Activated T-helper 17 cell treated with anti-CD3 and anti-CD28 coated beads, Interleukin-2, amount 50 U/mL, for 72 hours (primary cell): ENCODE measurements around the gene KCNA4. TPM values are rescaled to one million over a fixed set of nuclear protein-coding genes. Genes with fewer than 3 reads are reported as not detected.
"Not testable (repeated sequence)": the region's sequence is repeated elsewhere in the genome, so short reads cannot be mapped to it uniquely, and the experiment has no call there.

Experiments
- ATAC-seq: fragments of 150-1000 bp; cut with Tn5 transposase; replicated peaks from 2 replicates; pipeline ENCODE4 v1.10.0; 2021; ENCODE audit warnings: mild to moderate bottlenecking, moderate library complexity
- H3K27ac Mint-ChIP-seq: one replicate; pipeline ENCODE4 v1.8.0; 2022; ENCODE audit warnings: mixed read lengths
- H3K27me3 Mint-ChIP-seq: one replicate; pipeline ENCODE4 v1.8.0; 2022; ENCODE audit warnings: mixed read lengths
- H3K36me3 Mint-ChIP-seq: one replicate; pipeline ENCODE4 v1.8.0; 2022; ENCODE audit warnings: low read depth, mild to moderate bottlenecking, mixed read lengths
- H3K4me1 Mint-ChIP-seq: one replicate; pipeline ENCODE4 v1.8.0; 2022; ENCODE audit warnings: mixed read lengths
- H3K4me3 Mint-ChIP-seq: one replicate; pipeline ENCODE4 v1.8.0; 2022; ENCODE audit warnings: mild to moderate bottlenecking, mixed read lengths
- H3K9me3 Mint-ChIP-seq: one replicate; pipeline ENCODE4 v1.8.0; 2022; ENCODE audit warnings: mixed read lengths
- total RNA-seq, 2 donors: library from RNA; stranded (reverse); gene quantifications; one replicate each; pipeline ENCODE4 v1.2.3, GENCODE V29; 2022

Gene KCNA4
- not detected for total RNA-seq

- no peaks in the 10 kb centered on the region for H3K36me3 Mint-ChIP-seq
- no peak within 1 kb of the TSS for H3K27ac Mint-ChIP-seq
- H3K4me3 Mint-ChIP-seq = no peak within 1 kb of the TSS
- peaks cover 2% of the 10 kb centered on the region for H3K9me3 Mint-ChIP-seq
- H3K27me3 Mint-ChIP-seq = peaks cover 22% of the 10 kb centered on the region
- no peaks in the 10 kb centered on the region for H3K4me1 Mint-ChIP-seq
- no peak for ATAC-seq
These were observed at the start of gene KCNA4 for GRCh38 chr11:30016588-30017363. KCNA4 (minus strand) TSS chr11:30017030; CDS start chr11:30012678, 4,352 bp downstream.

- H3K27ac Mint-ChIP-seq = no peak overlapping the region
- no peaks in the 10 kb centered on the region for H3K36me3 Mint-ChIP-seq
- ATAC-seq = no peak
- H3K4me3 Mint-ChIP-seq = no peak overlapping the region
- no peaks in the 10 kb centered on the region for H3K27me3 Mint-ChIP-seq
- H3K9me3 Mint-ChIP-seq = peaks cover 8% of the 10 kb centered on the region
- H3K4me1 Mint-ChIP-seq = no peaks in the 10 kb centered on the region
These were observed 45.3 kb upstream of the KCNA4 start for GRCh38 chr11:30062103-30062502.

DNA sequence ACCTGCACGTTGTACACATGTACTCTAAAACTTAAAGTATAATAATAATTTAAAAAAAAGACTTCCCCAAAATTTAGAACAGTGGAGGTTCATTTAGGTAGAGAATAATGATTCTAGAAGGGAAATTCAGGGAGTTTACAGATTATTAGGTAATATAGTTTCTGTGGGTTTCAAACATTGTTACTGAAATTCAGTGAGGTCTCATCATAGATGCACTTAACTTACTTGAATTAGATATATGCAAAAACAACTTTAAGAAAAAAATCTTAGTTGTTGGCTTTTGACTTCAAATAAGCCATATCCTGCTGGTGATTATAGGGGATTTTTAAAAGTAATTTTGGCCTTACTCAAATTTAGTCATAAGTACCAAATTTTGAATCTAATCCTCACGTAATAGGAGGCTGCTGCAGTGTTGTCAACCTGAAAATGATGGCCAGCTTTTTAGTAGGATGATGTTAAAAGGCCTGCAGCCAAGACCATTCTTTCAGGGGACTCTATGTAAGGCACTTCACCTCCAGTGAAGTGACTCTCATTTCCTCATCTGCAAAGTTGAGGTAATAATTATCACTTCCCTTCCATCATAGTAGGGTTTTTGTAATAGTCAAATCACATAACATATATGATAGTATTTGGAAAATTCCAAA lies 42.5 kb upstream of the KCNA4 start:
- no peak overlapping the region for H3K27ac Mint-ChIP-seq

DNA sequence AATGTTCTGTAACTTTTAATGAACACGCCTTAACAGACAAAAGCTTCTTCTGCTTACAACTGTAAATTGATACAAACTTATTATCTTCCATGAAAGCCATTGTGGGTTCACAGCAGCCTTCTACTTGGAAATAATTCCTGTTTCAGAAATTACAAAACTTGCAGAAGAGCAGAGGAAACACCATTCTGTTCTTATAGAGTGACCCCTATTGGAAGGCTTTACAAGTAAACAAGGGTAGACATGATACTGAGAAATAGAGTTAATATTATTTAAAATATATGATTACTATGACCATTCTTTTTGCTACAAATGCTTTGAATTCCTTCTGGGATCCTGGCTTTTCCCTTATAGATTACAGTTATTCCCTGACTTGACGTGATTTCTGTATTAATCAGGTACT lies 32.4 kb upstream of the KCNA4 start:
- no peak for ATAC-seq
- H3K36me3 Mint-ChIP-seq = no peaks in the 10 kb centered on the region
- H3K4me3 Mint-ChIP-seq = no peak overlapping the region
- H3K27me3 Mint-ChIP-seq = no peaks in the 10 kb centered on the region
- H3K4me1 Mint-ChIP-seq = no peaks in the 10 kb centered on the region
- no peak overlapping the region for H3K27ac Mint-ChIP-seq
- no peaks in the 10 kb centered on the region for H3K9me3 Mint-ChIP-seq

More for the DNA sequence above, 42.5 kb upstream of the KCNA4 start:
- Mint-ChIP-seq H3K4me1 (no peaks in the 10 kb centered on the region), H3K9me3 (peaks cover 11% of the 10 kb centered on the region), H3K4me3 (no peak overlapping the region), H3K27me3 (no peaks in the 10 kb centered on the region), H3K36me3 (no peaks in the 10 kb centered on the region)
- ATAC-seq = no peak

GRCh38 chr11:30046578-30046945 lies 29.7 kb upstream of the KCNA4 start:
- no peak overlapping the region for H3K27ac Mint-ChIP-seq
- H3K9me3 Mint-ChIP-seq = no peaks in the 10 kb centered on the region
- H3K4me1 Mint-ChIP-seq = no peaks in the 10 kb centered on the region
- H3K27me3 Mint-ChIP-seq = no peaks in the 10 kb centered on the region
- H3K36me3 Mint-ChIP-seq = no peaks in the 10 kb centered on the region
- no peak for ATAC-seq
- no peak overlapping the region for H3K4me3 Mint-ChIP-seq

- H3K27ac Mint-ChIP-seq = no peak overlapping the region
- no peak for ATAC-seq
- H3K9me3 Mint-ChIP-seq = no peaks in the 10 kb centered on the region
- no peaks in the 10 kb centered on the region for H3K27me3 Mint-ChIP-seq
- no peak overlapping the region for H3K4me3 Mint-ChIP-seq
- H3K4me1 Mint-ChIP-seq = no peaks in the 10 kb centered on the region
- H3K36me3 Mint-ChIP-seq = no peaks in the 10 kb centered on the region
These were observed 29.2 kb upstream of the KCNA4 start for GRCh38 chr11:30045921-30046577.

GRCh38 chr11:30045144-30045543 lies 28.3 kb upstream of the KCNA4 start:
- Mint-ChIP-seq H3K27ac (no peak overlapping the region), H3K4me3 (no peak overlapping the region), H3K4me1 (no peaks in the 10 kb centered on the region), H3K36me3 (no peaks in the 10 kb centered on the region), H3K27me3 (no peaks in the 10 kb centered on the region), H3K9me3 (no peaks in the 10 kb centered on the region)
- no peak for ATAC-seq

DNA sequence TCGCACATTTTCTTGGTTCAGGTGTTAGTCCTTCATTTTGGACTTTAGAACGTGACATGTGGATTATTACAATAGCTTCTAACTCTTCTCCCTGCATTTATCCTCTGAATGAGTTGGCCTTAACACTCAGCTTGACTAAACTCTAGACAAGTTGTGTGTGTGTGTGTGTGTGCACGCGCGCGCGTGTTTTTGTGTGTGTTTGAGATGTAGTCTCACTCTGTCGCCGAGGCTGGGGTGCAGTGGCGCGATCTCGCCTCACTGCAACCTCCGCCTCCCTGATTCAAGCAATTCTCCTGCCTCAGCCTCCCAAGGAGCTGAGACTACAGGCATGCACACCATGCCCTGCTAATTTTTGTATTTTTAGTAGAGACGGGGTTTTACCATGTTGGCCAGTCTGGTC lies 24.3 kb upstream of the KCNA4 start:
- peaks cover 6% of the 10 kb centered on the region for H3K27me3 Mint-ChIP-seq
- ATAC-seq = no peak
- H3K4me1 Mint-ChIP-seq = no peaks in the 10 kb centered on the region
- no peak overlapping the region for H3K27ac Mint-ChIP-seq
- H3K4me3 Mint-ChIP-seq = no peak overlapping the region
- no peaks in the 10 kb centered on the region for H3K36me3 Mint-ChIP-seq
- H3K9me3 Mint-ChIP-seq = peaks cover 8% of the 10 kb centered on the region

- H3K27me3 Mint-ChIP-seq, ATAC-seq, H3K36me3 Mint-ChIP-seq, H3K27ac Mint-ChIP-seq, H3K4me1 Mint-ChIP-seq, H3K4me3 Mint-ChIP-seq: not testable (repeated sequence)
- peaks cover 12% of the 10 kb centered on the region for H3K9me3 Mint-ChIP-seq
These were observed 17.9 kb upstream of the KCNA4 start for GRCh38 chr11:30034746-30035145.

DNA sequence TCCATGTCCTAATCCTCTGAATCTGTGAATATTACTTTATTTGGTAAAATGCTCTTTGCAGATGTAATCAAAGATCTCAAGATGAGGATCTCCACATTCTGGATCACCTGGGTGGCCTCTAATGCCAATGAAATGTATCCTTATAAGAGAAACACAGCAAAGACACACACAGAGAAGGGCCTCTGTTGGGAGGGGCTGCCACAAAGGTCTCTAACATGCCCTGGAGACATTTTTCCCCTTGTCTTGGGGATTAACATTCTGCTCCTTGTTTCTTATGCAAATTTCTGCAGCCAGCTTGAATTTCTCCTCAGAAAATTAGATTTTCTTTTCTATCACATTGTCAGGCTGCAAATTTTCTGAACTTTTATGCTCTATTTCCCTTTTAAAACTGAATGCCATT lies 17.3 kb upstream of the KCNA4 start:
- H3K4me3 Mint-ChIP-seq, H3K27me3 Mint-ChIP-seq, ATAC-seq, H3K4me1 Mint-ChIP-seq, H3K27ac Mint-ChIP-seq, H3K36me3 Mint-ChIP-seq: not testable (repeated sequence)
- peaks cover 12% of the 10 kb centered on the region for H3K9me3 Mint-ChIP-seq

- H3K36me3 Mint-ChIP-seq = no peaks in the 10 kb centered on the region
- peaks cover 4% of the 10 kb centered on the region for H3K27me3 Mint-ChIP-seq
- H3K9me3 Mint-ChIP-seq = peaks cover 3% of the 10 kb centered on the region
- no peak overlapping the region for H3K27ac Mint-ChIP-seq
- ATAC-seq = no peak
- no peak overlapping the region for H3K4me3 Mint-ChIP-seq
- H3K4me1 Mint-ChIP-seq = no peaks in the 10 kb centered on the region
These were observed 8.7 kb upstream of the KCNA4 start for GRCh38 chr11:30025396-30026139.

DNA sequence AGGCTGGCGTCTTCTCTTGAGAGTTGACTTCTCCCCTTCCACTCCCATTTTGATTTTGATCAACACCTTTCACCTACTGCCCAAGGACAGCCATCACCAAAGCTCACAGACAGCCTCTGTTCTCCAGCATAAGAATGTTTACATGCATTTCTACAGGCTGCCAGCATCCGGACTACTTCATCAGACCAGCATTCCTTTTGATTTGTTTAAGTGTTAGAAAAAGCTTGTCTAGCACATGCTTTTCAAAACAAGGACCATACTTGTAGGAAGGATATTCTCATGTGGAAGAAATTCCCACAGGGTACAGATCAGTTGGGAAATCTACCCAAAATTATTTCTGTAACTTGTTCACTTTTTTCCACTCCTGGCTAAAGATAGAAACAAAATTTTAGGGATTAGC lies 6.2 kb upstream of the KCNA4 start:
- Mint-ChIP-seq H3K36me3 (no peaks in the 10 kb centered on the region), H3K27me3 (peaks cover 16% of the 10 kb centered on the region), H3K4me3 (no peak overlapping the region), H3K27ac (no peak overlapping the region), H3K4me1 (no peaks in the 10 kb centered on the region), H3K9me3 (peaks cover 1% of the 10 kb centered on the region)
- ATAC-seq = no peak

GRCh38 chr11:30019481-30019880 lies 2.7 kb upstream of the KCNA4 start:
- no peak overlapping the region for H3K4me3 Mint-ChIP-seq
- peaks cover 22% of the 10 kb centered on the region for H3K27me3 Mint-ChIP-seq
- no peaks in the 10 kb centered on the region for H3K4me1 Mint-ChIP-seq
- ATAC-seq = no peak
- no peaks in the 10 kb centered on the region for H3K36me3 Mint-ChIP-seq
- no peaks in the 10 kb centered on the region for H3K9me3 Mint-ChIP-seq
- H3K27ac Mint-ChIP-seq = no peak overlapping the region

- Mint-ChIP-seq H3K27ac (no peak overlapping the region), H3K9me3 (no peaks in the 10 kb centered on the region), H3K36me3 (no peaks in the 10 kb centered on the region)
These were observed 1.7 kb upstream of the KCNA4 start for GRCh38 chr11:30018495-30018894.

More at GRCh38 chr11:30018495-30018894, 1.7 kb upstream of the KCNA4 start:
- H3K27me3 Mint-ChIP-seq = peaks cover 22% of the 10 kb centered on the region
- no peak overlapping the region for H3K4me3 Mint-ChIP-seq
- H3K4me1 Mint-ChIP-seq = no peaks in the 10 kb centered on the region
- ATAC-seq = no peak
